HG02642 (cell line): ENCODE measurements around the gene CMTM2.

ENCODE experiments used
- ATAC-seq: cut with Tn5 transposase; IDR thresholded peaks from one replicate; pipeline ENCODE4 v1.9.1; 2021; ENCODE audit warnings: mild to moderate bottlenecking; ENCODE audit not compliant: unreplicated experiment, poor library complexity

CMTM2 gene, protein sequence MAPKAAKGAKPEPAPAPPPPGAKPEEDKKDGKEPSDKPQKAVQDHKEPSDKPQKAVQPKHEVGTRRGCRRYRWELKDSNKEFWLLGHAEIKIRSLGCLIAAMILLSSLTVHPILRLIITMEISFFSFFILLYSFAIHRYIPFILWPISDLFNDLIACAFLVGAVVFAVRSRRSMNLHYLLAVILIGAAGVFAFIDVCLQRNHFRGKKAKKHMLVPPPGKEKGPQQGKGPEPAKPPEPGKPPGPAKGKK

DNA sequence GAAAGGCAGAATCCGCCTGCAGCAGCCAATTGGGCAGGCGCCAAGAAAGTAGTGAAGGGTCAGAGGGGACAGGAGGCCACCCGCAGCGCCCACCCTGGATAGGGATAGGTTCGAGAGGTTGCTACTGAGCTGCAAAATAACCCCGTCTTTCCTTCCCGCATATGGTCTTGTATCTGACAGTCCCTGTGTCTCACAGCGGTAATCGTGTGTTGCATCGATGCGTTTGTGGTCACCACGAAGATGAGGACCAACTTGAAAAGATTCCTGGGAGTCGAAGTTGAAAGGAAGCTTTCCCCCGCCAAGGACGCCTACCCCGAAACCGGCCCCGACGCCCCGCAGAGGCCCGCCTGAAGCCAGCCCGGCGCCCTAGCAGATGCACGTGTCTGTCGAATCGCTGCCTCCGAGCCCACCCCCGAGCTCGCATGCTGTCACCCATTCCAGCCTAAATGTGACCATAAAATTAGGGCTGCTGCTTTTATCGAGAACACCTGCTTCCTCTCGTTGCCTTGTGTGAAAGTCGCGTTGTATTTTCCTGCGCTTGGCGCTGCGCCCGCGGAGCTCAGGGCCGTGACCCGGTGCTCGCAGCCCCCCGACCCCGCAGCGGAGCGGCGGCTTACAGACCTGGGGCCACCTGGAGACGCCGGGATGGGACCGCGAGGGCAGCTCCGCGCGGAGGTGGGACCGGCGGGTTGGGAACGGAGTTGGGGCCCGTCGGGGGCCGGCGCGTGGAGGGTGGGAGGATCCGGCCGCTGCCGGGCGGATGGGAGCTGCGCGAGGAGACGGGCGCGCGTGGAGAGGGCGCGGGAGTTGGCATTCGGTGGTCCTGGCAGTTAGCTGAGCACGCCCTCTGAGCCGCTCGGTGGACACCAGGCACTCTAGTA is at the start of gene CMTM2:
Gene CMTM2 (plus strand): TSS at position 813 of the 881 bp plus-strand sequence. CDS start 145 bp downstream, outside the sequence.
- no peak for ATAC-seq

DNA sequence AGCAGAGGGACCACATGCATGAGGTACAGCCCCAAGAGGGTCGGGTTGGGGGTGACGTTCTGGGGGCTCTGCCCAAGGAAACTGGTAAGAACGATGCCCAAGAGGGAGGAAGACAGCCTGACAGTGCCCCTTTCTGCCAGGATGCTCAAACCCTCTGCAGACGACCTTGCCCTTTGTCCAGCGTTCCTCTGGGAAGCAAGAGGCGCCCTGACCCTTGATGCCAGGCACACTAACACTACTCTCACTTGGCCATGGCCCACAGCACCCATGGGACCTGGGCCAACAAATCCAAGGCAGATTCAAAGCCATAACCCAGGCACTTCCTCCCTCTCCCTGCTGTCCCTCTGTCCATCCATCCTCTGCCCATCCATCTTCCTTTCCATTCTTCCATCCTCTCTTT is 49.8 kb upstream of the CMTM2 start:
- ATAC-seq, result no peak

DNA sequence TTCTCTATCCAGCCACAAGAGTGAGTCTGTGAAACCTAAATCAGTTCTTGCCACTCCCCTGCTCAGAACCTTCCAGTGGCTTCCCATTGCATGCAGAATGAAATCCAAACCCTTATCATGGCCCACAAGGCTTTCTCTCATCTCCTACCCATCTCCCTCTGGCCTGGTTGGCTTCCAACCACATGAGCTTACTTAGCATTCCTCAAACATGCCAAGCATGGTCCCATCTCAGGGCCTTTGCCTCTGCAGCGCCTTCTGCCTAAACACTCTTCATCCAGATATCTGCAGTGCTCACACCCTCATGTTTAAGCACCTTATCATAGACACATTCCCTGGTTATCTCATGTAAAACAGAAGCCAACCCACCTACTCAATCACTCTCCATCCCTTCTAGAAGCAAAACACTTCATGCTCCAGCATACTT is 44.9 kb upstream of the CMTM2 start:
- ATAC-seq, result no peak

DNA sequence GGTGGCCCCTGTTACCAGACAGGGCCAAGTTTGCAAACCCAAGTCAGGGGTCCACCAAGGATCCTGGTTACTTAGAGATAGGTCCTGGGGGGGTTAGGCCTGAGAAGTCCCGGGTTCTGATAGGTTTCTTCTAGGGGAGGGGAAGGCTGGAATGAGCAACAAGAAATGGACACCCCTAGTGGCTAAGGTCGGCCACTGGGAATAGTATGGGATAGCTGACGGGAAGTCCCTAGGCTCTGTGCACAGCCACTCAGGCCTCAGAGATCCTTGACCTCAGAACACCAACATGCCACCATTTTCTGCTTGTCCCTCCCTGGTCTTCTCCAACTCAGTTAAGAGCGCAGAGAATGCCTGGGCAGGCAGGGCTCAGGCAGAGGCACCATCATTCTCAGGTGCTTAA is 42.7 kb upstream of the CMTM2 start:
- no peak for ATAC-seq

- no peak for ATAC-seq
These were observed 42.0 kb upstream of the CMTM2 start for GRCh38 chr16:66537236-66537635.

- no peak for ATAC-seq
These were observed 40.4 kb upstream of the CMTM2 start for GRCh38 chr16:66538910-66539309.

- peak; percentile 78 for ATAC-seq
These were observed 39.4 kb upstream of the CMTM2 start for GRCh38 chr16:66539623-66540469.

- no peak for ATAC-seq
These were observed 37.6 kb upstream of the CMTM2 start for GRCh38 chr16:66541388-66542355.

DNA sequence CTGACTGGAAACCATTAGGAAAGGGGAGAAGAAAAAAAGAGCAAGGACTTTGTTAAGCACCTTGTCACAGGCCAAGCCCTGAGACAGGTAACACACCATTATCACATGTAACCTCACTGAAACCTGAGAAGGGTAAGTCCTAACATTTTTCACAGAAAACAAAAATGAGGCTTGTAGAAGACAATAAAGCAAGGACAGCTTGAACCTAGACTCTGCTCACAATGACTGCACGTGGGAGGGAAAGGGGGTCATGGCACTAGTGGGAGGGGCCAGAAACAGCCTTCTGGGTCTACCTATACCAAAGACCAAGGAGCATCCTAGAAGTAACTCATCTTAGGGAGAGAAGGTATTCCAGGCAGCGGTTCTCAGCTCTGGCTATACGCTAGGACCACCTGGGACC is 36.9 kb upstream of the CMTM2 start:
- ATAC-seq, result no peak

GRCh38 chr16:66543541-66543940 is 35.7 kb upstream of the CMTM2 start:
- ATAC-seq, result no peak

GRCh38 chr16:66544016-66544757 is 35.1 kb upstream of the CMTM2 start:
- ATAC-seq, result no peak

DNA sequence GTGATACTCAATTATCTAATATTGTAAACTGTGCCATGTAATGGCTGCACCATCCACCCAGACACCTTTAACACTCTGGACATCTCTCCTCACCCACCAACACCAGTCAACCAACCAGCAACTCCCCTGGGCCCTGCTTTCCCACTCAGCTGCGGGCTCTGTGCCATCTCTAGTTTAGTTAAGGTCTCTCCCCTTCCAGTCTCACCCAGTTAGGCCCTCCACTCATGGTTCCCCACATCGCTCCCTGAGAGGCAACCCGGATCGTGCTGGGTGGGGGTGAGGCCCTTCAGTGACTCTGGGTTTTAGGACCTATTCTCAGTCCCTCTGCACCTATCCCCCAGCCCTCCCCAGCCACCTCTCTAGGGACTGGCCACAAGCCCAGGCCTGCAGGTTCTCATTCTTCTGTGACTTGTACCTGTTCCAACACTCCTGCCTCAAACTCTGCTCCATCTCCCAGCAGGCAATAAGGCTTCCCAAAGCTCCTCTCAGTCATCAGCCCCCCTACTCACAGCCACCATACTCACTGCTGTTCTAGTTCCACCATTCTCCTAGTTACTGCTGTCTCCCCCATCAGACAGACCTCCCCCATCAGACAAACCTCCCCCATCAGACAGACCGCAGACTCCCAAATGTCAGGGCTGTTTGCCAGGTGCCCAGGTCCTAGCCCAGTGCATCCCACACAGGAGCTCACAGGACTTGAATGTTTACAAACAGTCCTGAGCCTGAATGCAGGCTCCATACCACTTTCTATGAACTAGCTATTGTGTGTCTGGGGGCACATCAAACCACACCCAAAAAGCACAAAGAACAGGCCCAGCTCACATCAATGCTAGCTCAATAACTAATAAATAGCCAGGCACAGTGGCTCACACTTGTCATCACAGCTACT is 31.9 kb upstream of the CMTM2 start:
- no peak for ATAC-seq

DNA sequence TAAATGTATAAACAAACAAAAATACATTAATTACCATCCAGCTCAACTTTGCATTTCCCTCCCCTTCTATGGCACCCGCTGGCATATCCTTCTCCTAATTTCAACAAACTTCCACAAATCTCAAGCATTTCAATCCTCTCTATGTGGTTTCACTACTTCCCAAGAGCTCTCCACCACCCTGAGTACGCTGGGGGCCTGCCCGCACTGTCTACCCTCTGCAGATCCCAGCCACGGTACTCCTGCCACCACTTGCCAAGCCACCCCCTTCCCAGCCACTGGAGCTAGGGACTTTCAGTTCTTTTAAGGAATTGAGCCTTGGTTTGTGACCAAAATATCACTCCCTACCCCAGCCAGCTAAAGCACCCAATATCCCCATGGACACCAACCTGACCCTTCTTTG is 31.2 kb upstream of the CMTM2 start:
- no peak for ATAC-seq

DNA sequence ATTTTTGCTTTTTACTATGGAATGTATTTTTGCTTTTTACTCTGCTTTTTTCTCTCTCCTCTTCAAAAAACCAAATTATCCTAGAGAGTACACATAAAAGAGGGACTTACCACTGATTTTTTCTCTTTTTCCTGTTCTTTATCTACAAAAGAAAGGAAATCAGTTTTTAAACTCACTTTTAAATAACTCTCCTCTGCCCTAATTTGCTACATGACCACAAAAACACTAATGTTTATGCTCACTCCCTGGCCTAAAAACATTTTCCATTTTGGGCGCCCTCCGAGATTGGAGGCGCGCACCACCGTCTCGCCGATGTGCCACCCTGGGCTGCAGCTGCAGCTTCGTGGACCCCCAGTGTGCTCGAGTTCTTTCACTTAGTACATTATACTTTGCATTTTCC is 30.4 kb upstream of the CMTM2 start:
- no peak for ATAC-seq

DNA sequence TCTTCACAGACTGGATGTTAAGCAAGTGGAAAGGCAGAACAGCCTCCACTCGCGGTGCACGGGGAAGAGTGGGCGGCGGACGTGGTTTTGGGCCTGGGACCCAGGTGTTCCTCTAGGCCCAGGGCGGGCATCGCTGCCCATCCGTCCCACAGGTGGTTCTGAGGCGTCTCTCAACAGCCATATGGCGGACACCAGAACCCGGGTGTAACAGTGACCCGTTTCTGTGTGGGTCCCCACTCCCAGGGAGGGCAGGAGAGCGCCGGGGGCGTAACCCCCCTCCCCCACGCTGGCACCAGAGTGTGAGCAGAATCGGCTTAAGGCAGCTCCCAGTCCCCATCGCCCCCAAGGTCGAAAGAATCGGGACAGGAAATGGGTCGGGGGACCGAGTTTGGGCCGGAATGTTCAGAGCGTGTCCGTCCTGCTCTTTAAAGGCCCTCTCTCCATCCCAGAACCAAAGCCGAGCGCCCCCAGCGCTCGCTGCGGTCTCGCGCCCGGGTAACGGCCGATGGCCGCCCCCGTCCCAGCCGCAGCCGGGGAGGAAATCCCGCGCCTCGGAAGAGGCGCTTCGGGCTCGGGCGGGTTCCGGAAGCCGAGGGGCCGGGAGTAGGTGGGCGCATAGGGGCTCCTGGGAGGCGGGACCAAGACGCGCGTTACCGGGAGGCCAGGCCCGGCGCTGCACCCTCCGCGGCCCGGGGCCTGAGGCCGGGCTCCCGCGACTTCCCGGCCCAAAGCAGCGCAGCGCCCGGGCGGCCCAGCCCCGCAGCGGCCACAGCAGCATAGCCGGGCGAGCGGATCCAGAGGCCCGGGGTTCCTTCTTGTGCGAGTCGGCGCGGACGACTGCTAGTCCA is 29.8 kb upstream of the CMTM2 start, which contains the start of gene TK2:
Gene TK2 (minus strand): TSS at position 839 of the 848 bp plus-strand sequence. CDS start 61 bp downstream, at position 778.
- no peak for ATAC-seq

DNA sequence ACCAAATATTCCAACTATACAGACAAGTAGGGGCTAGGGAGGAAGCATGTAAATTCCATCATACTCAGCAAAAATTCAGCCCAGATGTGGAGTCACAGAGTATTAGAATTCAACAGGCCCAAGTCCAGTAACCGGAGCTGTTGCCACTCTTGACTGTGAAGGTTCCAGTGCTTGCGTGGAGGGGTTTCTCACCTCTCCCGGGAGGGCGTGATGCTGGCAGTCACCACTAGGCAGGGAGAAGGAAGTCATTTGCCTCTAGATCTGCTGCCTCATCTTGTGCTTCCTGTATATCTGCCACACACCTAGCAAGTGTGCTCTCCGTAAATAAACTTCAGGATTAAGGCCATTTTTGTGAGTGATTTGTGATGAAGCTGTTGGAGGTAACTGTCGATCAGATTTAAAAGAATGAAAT is 27.9 kb upstream of the CMTM2 start:
- ATAC-seq, result no peak

GRCh38 chr16:66551788-66552285 is 27.4 kb upstream of the CMTM2 start:
- no peak for ATAC-seq
